Measurements from ENCODE around the gene CNTD1. TPM values are rescaled to one million over a fixed set of nuclear protein-coding genes. Genes with fewer than 3 reads are reported as not detected.

Gene CNTD1
- total RNA-seq, 1 experiment from 2014 or later = 0.13 TPM

- DNase-seq (ENCODE audit: low read depth, low spot score) = no peak
- no peak for ATAC-seq
- no peak overlapping the region for H3K27ac ChIP-seq (ENCODE audit: low read length)
- CTCF ChIA-PET = interaction anchor here (0.6 to 0.7 kb wide), 2 partner anchors 16 to 121 kb away, joined by 3 to 12 read pairs; no protein-coding TSS in a partner anchor
- no peaks in the 10 kb centered on the region for H3K9me3 ChIP-seq (ENCODE audit: control insufficient read depth, insufficient read depth, low read depth, low read length)
- H3K4me3 ChIP-seq (ENCODE audit: low read depth in 2 of 2, low read length in 2 of 2) = no peak overlapping the region
- in situ Hi-C loops (cut with HindIII; ENCODE audit: low pct_unique_long_range_greater_than_20kb, low sequenced_read_pairs) (no loop called here), intact Hi-C loops (cut with micrococcal nuclease; ENCODE audit: unreplicated experiment) (no loop called here)
- POLR2A ChIA-PET = interaction anchor here (0.5 kb wide), 1 partner anchor 11 kb away, joined by 7 read pairs; no protein-coding TSS in a partner anchor
- no peak for TF ChIP-seq TCF7L2 (IDR thresholded peaks at IDR 0.05; ENCODE audit: low read depth, low read length)
- no peak for TF ChIP-seq CTCF (IDR thresholded peaks at IDR 0.05)
- TF ChIP-seq, protein P1, sequence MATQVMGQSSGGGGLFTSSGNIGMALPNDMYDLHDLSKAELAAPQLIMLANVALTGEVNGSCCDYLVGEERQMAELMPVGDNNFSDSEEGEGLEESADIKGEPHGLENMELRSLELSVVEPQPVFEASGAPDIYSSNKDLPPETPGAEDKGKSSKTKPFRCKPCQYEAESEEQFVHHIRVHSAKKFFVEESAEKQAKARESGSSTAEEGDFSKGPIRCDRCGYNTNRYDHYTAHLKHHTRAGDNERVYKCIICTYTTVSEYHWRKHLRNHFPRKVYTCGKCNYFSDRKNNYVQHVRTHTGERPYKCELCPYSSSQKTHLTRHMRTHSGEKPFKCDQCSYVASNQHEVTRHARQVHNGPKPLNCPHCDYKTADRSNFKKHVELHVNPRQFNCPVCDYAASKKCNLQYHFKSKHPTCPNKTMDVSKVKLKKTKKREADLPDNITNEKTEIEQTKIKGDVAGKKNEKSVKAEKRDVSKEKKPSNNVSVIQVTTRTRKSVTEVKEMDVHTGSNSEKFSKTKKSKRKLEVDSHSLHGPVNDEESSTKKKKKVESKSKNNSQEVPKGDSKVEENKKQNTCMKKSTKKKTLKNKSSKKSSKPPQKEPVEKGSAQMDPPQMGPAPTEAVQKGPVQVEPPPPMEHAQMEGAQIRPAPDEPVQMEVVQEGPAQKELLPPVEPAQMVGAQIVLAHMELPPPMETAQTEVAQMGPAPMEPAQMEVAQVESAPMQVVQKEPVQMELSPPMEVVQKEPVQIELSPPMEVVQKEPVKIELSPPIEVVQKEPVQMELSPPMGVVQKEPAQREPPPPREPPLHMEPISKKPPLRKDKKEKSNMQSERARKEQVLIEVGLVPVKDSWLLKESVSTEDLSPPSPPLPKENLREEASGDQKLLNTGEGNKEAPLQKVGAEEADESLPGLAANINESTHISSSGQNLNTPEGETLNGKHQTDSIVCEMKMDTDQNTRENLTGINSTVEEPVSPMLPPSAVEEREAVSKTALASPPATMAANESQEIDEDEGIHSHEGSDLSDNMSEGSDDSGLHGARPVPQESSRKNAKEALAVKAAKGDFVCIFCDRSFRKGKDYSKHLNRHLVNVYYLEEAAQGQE (IDR thresholded peaks at IDR 0.05; ENCODE audit: insufficient read depth in 1 of 2, low read depth in 2 of 2, low read length in 1 of 2) = no peak
- TF ChIP-seq SIN3A (IDR thresholded peaks at IDR 0.05; ENCODE audit: borderline replicate concordance, insufficient read depth, low read depth, low read length) = no peak
- no peak for TF ChIP-seq POLR2AphosphoS5 (IDR thresholded peaks at IDR 0.05; ENCODE audit: low read depth, low read length)
- H3K36me3 ChIP-seq (ENCODE audit: control insufficient read depth, insufficient read depth, low read length) = peaks cover 7% of the 10 kb centered on the region
- no peaks in the 10 kb centered on the region for H3K27me3 ChIP-seq (ENCODE audit: control insufficient read depth, insufficient read depth, low read length)
- no TSS peak for BruUV-seq (replicated peaks)
- peaks cover 7% of the 10 kb centered on the region for H3K4me1 ChIP-seq (ENCODE audit: control insufficient read depth, insufficient read depth, low read length)
Measured at GRCh38 chr17:42818379-42818778, 19.7 kb downstream of the CNTD1 start.

- no TSS peak for BruUV-seq (replicated peaks)
- in situ Hi-C loops (cut with HindIII; ENCODE audit: low pct_unique_long_range_greater_than_20kb, low sequenced_read_pairs) = no loop called here
Measured at GRCh38 chr17:42819939-42820535, 21.4 kb downstream of the CNTD1 start.

More at GRCh38 chr17:42819939-42820535, 21.4 kb downstream of the CNTD1 start:
- ChIA-PET CTCF (no interaction called here), POLR2A (no interaction called here)
- H3K4me3 ChIP-seq (ENCODE audit: low read depth in 2 of 2, low read length in 2 of 2) = no peak overlapping the region
- no peaks in the 10 kb centered on the region for H3K9me3 ChIP-seq (ENCODE audit: control insufficient read depth, insufficient read depth, low read depth, low read length)
- no peak overlapping the region for H3K27ac ChIP-seq (ENCODE audit: low read length)
- DNase-seq (ENCODE audit: low read depth, low spot score) = no peak
- ATAC-seq = no peak; the same call in 1 of the 2 replicates
- peaks cover 4% of the 10 kb centered on the region for H3K36me3 ChIP-seq (ENCODE audit: control insufficient read depth, insufficient read depth, low read length)
- H3K27me3 ChIP-seq (ENCODE audit: control insufficient read depth, insufficient read depth, low read length) = no peaks in the 10 kb centered on the region
- peak; percentile 76 for TF ChIP-seq CTCF (IDR thresholded peaks at IDR 0.05)
- TF ChIP-seq, protein P1 (IDR thresholded peaks at IDR 0.05; ENCODE audit: insufficient read depth in 1 of 2, low read depth in 2 of 2, low read length in 1 of 2) = no peak
- intact Hi-C loops (cut with micrococcal nuclease; ENCODE audit: unreplicated experiment) = no loop called here
- H3K4me1 ChIP-seq (ENCODE audit: control insufficient read depth, insufficient read depth, low read length) = peaks cover 7% of the 10 kb centered on the region
